GM18520 (cell line): ENCODE data around the gene HAPSTR1.

Experiments
- ATAC-seq: cut with Tn5 transposase; IDR thresholded peaks from one replicate; pipeline ENCODE4 v1.9.1; 2021; ENCODE audit not compliant: unreplicated experiment

HAPSTR1 gene

DNA sequence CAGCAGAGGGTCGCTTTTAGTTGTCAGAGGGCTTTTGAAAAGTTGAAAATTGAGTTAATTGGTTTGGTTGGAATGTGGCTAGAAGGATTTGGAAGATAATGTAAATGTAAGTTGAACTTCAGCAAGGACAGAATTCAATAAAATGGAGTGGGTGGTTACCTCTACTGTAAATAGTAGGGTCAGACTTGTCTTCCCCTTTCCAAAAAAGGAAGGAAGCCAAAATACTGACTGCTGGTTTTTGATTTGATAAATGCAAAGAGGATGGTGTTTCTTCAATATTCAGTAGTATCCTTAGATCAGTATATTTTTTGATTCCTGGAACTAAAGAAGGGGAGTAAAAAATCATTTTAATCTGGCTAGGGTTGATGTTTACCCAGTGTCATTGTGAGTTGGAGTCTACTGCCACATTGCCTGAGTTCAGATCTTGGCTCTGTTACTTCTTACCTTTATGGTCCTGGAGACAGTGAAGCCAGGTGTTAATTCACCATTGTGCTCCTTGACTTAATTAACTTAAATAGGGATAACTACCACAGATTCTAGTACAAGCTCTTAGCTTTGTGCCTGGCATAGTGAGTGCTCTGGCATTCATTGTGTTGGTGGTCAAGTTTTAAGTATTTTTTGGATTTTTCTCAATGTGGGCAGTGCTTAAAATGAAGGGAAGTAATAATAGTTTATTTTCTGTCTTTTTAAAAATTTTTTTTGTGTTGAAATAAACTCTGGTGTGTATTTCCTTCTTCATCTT, 4.4 kb downstream of the HAPSTR1 start:
- ATAC-seq, result no peak

DNA sequence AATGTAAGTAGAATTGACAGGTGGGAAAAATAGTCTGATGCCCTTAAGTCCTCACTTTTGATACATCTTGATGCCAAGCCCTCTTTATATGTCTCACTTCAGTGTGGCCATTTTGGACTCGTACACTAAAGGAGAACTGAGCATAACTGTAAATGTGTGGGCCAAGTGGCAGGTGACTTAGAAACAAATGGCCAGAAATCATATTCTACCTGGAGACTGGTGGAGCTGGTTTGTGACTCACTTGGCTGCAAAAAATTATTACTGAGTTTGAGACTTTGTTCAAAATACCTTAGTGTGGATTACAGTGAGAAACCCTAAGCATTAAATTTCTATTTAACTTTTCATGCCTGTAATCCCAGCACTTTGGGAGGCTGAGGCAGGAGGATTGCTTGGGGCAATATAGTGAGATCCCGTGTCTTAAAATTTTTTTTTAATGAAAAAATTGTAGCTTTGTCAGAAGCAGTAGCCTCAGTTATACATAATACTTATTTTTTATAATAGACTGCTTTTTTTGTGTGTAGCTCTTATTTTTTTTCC, 5.0 kb downstream of the HAPSTR1 start:
- no peak for ATAC-seq

DNA sequence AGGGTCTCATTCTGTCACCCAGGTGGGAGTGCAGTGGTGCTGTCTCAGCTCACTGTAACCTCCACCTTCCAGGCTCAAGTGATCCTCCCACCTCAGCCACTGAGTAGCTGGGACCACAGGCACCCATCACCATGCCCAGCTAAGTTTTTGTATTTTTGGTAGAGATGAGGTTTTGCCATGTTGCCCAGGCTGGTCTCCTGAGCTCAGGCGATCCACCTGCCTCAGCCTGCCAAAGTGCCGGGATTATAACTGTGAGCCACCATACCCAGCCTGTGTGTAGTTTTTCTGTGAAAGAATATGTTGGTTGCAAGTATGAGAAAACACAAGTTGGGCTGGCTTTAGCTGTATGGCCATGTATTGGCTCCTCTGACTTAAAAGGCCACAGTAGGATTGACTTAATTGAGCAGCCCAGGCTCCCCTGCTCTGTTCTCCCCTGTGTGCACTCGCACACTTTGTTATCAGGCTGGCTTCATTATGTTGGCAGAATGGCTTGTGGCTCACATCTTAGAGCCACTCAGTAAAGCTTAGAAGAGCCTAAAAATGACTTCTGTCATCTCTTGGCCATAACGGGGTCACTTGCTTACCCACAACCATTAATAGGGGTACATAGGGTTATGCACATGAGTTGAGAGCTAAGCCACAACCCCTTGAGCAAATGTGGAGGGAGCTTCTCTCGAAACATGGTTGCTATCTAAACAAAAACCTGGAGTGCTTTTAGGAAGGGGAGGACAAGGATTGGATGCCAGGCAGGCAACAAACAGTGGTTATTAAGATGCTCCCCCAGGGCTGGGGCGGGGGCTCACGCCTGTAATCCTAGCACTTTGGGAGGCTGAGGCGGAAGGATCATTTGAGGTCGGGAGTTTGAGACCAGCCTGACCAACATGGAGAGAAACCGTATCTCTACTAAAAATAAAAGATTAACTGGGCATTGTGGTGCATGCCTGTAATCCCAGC, 6.1 kb downstream of the HAPSTR1 start:
- no peak for ATAC-seq

DNA sequence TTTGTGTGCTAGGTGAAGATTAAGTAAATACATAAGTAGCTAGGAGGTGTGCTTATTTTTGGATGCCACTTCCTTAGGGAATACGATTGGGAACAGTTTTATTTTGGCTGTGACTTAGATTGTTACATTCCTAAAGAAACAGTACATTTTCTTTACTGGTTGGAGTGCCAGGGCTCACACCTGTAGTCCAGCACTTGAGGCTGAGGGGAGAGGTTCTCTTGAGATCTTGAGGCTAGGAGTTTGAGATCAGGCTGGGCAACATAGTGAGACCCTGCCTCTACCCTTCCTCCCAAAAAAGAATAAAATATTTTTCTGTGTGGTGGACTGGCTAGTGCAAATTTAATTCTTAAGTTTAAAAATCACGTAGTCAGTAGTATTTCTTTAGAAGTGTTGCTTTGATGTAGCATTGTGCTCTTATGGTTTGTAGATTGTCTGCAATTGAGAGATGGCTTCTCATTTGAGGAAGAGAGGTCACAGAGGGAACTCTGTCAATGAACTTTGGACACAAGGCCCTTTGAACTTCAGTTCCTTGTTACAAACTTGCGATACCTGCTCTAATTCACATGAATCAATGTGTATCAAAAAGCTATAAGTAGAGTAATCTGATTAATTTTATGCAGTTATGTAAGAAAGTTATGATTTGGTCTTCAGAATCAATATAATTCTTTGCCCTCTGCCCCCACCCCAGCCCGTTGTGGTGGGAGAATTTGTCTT, 7.1 kb downstream of the HAPSTR1 start:
- no peak for ATAC-seq

DNA sequence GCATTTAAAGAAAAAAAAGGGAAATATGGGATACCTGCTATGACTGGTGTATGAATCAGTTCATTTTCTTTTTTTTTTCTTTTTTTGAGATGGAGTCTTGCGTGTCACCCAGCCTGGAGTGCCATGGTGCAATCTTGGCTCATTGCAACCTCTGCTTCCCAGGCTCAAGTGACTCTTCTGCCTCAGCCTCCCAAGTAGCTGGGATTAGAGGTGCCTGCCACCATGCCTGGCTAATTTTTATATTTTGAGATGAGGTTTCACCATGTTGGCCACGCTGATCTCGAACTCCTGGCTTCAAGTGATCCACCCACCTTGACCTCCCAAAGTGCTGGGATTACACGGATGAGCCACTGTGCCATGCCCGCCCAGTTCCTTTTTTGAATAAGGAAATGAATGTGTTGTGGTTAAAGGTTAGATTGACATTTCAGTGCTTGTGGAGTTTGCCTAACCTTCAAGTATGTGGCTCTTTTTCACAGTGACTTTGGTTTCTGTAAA, 7.7 kb downstream of the HAPSTR1 start:
- no peak for ATAC-seq

DNA sequence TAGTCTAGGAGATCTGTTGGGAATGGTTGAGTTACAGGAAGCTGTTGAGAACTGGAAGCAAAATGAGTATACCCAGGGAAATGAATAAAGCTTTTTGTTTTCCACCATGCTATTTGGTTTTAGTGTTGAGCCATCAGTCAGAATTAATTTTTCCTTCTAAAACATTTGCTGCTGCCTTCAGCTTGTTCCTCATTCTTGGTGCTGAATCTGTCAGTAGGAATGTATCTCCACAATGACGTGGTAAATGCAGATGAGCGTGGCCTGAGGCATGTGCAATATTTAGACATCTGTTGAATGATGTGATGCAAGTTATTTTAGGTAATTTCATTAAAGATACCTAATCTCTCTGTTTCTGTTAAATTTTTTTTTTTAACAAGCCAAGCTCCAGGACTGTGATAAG, 10.9 kb downstream of the HAPSTR1 start:
- ATAC-seq, result no peak

DNA sequence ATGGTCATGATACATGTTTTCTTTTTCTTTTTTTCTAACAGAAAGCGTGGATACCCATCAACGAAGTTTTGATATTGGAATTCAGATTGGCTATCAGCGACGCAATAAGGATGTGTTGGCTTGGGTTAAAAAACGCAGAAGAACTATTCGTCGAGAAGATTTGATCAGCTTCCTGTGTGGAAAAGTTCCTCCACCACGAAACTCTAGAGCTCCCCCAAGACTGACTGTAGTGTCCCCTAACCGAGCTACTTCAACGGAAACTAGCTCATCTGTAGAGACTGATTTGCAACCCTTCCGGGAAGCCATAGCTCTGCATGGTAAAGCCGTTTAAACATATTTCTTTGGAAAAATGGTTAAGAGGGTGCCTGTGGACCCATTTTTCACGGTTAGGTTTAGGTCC, 11.5 kb downstream of the HAPSTR1 start:
- no peak for ATAC-seq

DNA sequence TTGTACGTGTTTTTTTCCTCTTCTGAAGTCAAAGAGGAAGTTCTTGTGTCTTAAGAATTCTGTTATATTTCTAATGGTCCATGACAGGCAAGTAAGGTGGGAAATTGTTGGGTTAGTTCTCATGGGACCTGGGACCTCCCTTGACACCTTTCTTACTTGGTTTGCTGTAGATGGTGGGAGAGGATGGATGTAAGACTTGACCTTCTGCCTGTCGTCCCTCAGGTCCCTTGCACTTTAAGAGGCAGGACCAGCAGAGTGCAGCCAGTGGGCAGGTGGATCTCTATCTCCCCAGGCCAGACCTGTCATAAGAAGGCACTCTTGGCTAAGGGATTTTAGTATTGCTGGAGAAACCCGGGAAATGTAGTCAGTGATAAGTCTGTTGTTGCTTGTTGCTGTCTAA, 12.1 kb downstream of the HAPSTR1 start:
- ATAC-seq, result no peak

DNA sequence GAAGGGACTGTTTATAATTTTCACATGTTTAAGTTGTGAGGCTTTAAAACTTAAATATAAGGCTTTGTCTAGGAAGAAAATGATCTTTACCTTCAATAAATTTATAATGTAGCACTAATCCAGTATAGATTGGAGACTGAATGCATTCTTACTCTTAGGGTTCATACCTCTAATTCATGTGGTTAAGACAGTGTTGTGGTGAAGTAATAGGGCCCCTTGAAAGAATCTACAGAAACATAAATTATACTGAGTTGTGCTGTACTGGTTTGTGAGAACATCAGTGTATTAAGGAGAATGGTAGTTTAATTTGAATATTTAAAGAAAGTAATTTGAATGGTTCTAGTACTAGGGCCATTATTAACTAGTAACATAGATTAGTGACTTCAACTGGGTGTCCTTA, 13.7 kb downstream of the HAPSTR1 start:
- ATAC-seq, result no peak

DNA sequence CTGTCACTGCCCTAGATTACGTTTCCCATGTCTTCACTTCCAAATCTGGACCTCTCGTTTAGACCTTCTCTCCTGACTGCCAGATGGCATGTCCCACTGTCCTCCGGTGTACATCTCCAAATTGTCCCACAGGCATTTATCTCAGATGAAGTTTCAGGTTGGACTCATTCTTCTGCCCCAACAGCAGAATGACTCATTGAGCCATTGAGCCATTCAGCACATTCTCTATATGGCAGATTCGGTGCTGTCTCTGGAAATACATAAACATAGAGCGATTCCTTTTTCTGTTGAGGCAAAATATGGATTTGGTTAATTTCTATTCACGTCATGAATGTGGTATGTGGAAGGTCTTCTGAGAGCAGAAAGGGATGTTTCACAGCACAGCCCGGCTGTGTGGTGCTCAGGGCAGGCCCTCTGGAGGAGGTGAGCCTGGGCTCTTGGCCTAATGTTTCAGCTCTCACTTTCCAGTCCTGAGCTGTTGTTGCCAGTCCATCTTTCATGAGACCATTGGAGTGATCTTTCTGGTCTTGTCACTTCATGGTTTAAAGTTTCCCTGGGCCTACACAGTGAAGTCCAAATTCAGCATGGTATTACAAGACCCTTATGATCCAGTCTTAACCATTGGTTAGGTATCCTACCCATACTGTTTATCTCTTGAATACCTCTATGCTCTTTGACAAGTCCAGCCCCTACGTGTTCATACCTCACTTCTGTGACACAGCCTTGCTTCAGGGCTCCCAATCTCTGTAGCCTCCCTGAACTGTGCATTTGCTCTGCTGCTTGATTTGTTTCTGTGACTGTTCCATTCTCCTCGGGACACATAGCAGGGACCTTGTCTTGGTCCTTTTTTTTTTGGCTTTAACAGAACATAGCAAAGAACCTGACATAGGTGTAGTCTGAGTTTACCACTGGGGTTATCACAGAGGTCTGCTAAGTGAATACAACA, 15.9 kb downstream of the HAPSTR1 start:
- no peak for ATAC-seq

DNA sequence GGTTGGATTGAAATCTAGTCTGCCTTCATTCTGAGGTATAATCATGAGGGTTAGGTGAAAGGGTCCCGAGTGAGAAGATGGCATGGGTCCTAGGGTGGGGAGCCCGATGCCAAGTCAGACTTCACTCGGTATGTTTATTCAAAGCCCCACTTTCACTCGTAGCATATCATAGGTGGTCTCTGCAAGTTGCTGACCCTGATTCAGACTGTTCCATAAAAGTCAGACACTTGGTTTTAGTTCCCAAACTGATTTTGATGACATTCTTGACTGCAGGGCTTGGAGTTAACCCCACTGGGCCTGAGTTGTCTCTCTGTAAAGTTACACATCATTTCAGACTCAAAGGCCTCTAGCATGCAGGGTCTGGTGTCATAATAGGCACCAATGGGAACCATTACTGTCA, 17.8 kb downstream of the HAPSTR1 start:
- ATAC-seq, result no peak

DNA sequence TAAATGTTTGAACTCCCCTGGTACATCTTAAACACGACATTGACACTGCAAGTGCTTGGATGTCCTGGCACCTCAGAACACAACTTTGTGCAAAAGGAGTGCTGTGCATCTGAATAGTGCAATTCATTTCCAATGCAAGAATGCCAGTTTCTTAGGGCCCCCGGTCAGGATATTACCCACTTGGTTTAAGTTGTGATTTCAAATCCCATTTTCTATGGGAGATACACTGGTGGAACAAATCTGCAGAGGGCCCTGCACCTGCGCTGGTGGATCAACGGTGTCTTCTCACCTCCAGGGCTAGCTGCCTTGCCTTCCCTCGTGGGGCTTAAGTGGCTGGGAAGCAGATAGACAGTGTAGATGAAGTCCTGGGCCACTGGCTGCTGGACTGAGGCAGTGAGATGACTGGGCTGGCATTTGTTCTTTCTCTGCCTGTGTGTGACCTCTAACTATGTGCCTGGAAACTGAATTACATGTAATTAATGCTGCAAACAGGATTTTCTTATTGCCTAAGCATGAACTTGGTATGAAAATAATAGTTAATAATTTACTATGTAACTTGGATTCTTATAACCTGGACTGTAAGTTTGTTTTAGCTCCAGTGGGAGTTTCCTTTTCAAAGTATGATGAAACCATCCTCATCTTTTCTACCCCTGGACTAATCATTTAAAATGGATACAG, 20.9 kb downstream of the HAPSTR1 start:
- ATAC-seq, result no peak

DNA sequence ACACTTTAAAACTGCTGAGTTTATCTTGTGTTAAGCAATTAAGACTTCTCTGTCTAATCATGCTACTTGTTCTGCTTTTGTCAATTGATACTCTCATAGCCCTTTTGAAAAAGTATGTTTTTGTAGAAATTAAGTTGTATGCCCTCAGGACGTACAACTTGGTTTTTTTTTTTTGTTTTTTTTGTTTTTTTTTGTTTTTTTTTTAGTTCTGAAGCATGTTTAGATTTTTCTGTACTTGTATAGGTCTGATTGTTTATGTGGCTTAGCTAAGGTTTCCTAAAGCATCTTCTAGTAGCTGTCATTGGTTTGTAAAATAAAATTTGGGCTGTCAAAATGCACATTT, 21.4 kb downstream of the HAPSTR1 start:
- no peak for ATAC-seq

DNA sequence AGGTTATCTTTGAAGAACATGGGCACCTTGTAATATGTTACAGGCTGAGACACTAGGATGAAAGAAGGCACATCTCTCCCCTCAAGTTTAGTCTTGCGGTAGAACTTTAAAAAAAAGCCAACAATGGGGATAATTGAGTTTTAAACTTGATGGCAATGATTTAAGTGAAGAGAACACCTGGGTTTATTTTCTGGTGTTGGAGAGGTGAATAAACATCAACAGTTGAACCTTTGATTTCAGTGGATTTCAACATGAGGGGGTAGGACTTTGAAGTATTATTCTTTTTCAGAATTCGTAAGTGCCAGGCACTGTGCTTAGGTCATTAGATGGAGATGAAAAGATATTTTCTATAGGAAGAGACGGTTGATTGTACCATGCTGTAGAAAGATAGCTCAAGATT, 22.3 kb downstream of the HAPSTR1 start:
- ATAC-seq, result no peak

DNA sequence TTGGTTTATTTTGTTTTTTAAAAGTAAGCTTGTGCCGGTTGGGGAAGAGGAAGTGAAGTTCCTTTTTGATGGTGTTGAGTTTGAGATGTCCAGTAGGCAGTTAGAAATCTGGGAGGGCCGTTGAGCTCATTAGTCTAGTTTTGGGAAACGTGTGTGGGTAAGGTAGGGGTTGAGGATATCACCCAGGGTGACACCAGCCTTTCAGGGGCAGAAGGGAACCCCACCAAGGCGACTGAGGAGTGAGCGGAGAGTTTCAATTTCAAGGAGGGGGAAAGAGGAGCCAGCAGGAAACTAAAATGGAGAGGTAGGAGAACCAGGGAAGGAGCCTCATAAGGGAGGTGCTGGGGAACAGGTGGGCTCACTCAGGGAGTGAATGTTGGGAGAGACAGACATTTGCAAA, 22.7 kb downstream of the HAPSTR1 start:
- no peak for ATAC-seq

DNA sequence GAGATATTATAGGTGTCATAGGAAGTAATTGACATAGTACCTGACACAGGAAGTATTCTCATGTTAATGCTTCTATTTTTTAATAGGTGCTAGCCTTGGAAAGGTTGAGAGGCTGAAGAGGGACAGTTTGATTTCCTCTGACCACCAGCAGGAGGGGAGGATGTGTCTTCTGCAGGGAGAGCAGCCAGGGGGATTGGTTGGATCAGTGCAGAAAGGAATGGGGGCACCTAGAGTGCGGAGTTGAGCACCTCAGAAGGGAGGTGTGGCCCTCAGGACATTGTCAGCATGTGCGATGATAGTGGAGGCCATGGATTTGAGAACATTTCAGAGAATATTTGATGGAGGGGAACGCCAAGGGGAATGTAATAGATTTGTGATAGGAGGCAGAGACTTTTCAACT, 23.4 kb downstream of the HAPSTR1 start:
- ATAC-seq, result no peak

DNA sequence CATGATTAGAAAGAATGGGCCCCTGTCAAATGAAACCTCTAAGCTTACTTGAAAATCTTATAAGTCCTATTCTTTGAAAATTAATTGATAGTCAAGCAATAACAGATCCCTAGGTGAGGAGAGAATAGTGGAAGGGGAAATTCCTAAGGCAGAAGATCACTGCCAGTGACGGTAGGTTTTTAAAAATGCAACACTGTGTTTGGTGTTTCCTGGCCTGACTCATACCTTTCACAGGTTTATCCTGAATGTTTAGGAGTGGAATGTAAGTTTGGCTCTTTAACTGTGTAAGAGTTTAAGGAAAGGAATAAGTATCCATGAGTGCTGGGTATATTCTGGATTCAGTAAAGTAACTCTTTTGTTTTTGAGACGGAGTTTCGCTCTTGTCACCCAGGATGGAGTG, 23.8 kb downstream of the HAPSTR1 start:
- ATAC-seq, result no peak

DNA sequence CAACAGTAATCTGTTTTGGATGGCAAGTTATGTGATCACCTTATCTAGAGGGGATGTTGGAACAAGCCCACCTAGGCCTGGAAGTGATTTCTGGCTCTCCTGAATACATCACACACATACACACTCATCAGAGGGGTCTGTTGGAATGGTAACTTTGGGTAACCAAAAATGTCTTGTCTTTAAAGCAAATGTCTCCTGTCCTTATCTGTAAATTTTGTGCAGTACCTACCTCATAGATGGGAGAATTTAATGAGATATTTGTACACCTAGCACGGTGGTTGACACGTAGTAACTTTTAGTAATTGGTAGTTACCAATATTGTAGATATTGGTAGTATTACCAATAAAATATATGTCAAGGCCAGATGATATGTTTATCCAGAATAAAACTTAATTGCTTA, 24.7 kb downstream of the HAPSTR1 start:
- no peak for ATAC-seq

DNA sequence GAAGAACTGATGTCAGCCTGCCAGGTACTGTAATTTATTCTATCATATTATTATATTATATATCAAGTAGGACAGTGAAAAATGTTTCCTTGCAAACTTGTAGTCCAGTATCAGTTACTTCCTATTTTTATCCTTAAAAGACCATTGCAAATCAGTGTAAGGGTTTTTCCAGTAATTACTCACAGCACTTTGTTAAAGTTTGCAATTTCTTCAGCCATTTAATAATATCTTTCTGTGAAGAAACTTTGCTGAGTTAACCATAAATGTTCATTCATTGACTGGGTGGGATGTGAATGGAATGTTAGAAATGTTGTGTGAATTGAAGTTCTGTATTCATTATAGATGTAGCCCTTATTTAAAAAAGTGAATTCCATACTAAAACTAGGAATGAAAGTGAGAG, 26.7 kb downstream of the HAPSTR1 start:
- no peak for ATAC-seq

DNA sequence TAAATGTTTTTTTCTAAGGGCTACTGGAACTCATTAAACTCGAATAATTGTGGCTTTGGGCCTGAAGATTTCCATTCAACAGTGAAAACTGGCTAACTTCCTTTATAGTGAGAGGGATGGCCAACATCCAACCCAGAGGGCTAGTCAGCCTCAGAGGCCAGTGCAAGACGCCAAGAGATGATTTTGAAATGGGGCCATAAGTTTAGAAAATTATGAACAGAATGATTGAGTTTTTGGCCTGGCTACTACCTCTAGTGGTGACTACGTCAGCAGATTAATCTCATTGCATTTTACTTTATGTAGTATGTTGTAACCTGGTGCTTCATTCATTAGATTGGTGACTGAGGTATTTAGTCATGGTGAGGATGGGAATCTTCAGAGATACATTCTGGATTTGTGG, 28.4 kb downstream of the HAPSTR1 start:
- no peak for ATAC-seq
